Activated naive CD4-positive, alpha-beta T cell treated with anti-CD3 and anti-CD28 coated beads, Interleukin-2, amount 10 ng/mL, durations not matched to agents 5 hours and 36 hours (primary cell): ENCODE data around the gene RASGRF1. TPM values are rescaled to one million over a fixed set of nuclear protein-coding genes. Genes with fewer than 3 reads are reported as not detected.

Source experiments
- total RNA-seq, 2 experiments: library from RNA; stranded (reverse); gene quantifications; one replicate each; pipeline ENCODE4 v1.2.3, GENCODE V29; 2021

RASGRF1 gene
- total RNA-seq, result not detected

GRCh38 chr15:79090487-79091203 is at the start of gene RASGRF1:
RASGRF1 (minus strand) TSS chr15:79090780; CDS start chr15:79090498, 282 bp downstream.

GRCh38 chr15:78944669-78945407 is 145.7 kb downstream of the RASGRF1 start, which contains the start of gene CTSH:
CTSH (minus strand) TSS chr15:78945046; CDS start chr15:78944981, 65 bp downstream.

Other genes with a start within 250 kb of the RASGRF1 start
- gene MORF4L1, start 217.9 kb downstream of the RASGRF1 start, total RNA-seq, result 100 to 1,000 TPM; 229 to 240 TPM
- 100 to 1,000 TPM; 120 to 123 TPM for gene CTSH, start 145.7 kb downstream of the RASGRF1 start, total RNA-seq
- not detected for gene ANKRD34C, start 191.9 kb upstream of the RASGRF1 start, total RNA-seq
- 10 to 100 TPM; 30.2 to 33.0 TPM for gene TMED3, start 220.3 kb upstream of the RASGRF1 start, total RNA-seq